IMR-90 (cell line): ENCODE results near the gene EXOC6B. TPM values are rescaled to one million over a fixed set of nuclear protein-coding genes. Genes with fewer than 3 reads are reported as not detected.

Experiments
- ATAC-seq: fragments of 200-7000 bp; cut with Tn5 transposase; 2 replicates; pipeline ENCODE4 v1.9.1; 2020; ENCODE audit warnings: low read depth, mild to moderate bottlenecking, moderate library complexity
- BruUV-seq: library from RNA; stranded (reverse); fragments of 400-500 nt; replicated peaks from 2 replicates; lab custom pipeline; 2021; lab: Mats Ljungman, UMichigan
- CTCF ChIA-PET: fragments of 300-600 bp; formaldehyde crosslinking; extraction: SDS; loops from one replicate; lab custom pipeline; 2021; ENCODE audit warnings: antibody characterized with exemption; lab: Yijun Ruan, JAX
- POLR2A ChIA-PET: fragments of 300-600 bp; sonication (Branson Sonifier 250); formaldehyde crosslinking; loops from one replicate; lab custom pipeline; 2022; ENCODE audit warnings: antibody characterized with exemption; ENCODE audit not compliant: unreplicated experiment; lab: Charles Lee
- DNase-seq: peaks from one replicate; pipeline ENCODE4 v3.0.0; 2013
- H2AFZ ChIP-seq: replicated peaks from 2 replicates; pipeline ENCODE3; 2013; ENCODE audit warnings: low read length, mild to moderate bottlenecking; ENCODE audit not compliant: poor library complexity
- H2AK5ac ChIP-seq: 2 replicates; pipeline ENCODE4 v1.6.1; 2013; ENCODE audit warnings: low read depth, low read length, inconsistent platforms
- H2AK9ac ChIP-seq: replicated peaks from 2 replicates; pipeline ENCODE3; 2013; ENCODE audit warnings: mild to moderate bottlenecking, low read depth, low read length, moderate library complexity; ENCODE audit not compliant: poor library complexity
- H2BK120ac ChIP-seq: 2 replicates; pipeline ENCODE4 v1.6.1; 2013; ENCODE audit warnings: low read depth, low read length, inconsistent platforms
- H2BK15ac ChIP-seq: 3 replicates; pipeline ENCODE4 v1.6.1; 2013; ENCODE audit warnings: low read depth, low read length, inconsistent platforms
- H2BK20ac ChIP-seq: 2 replicates; pipeline ENCODE4 v1.6.1; 2013; ENCODE audit warnings: low read depth, mild to moderate bottlenecking, inconsistent platforms, low read length, moderate library complexity
- H2BK5ac ChIP-seq: 2 replicates; pipeline ENCODE4 v1.6.1; 2013; ENCODE audit warnings: mild to moderate bottlenecking, low read depth, low read length, inconsistent platforms; ENCODE audit not compliant: poor library complexity, severe bottlenecking
- H3K14ac ChIP-seq: replicated peaks from 2 replicates; pipeline ENCODE4 v1.6.1; 2013; ENCODE audit warnings: low read depth, low read length, inconsistent platforms
- H3K18ac ChIP-seq: 2 replicates; pipeline ENCODE4 v1.6.1; 2013; ENCODE audit warnings: low read depth, low read length, control low read depth
- H3K23ac ChIP-seq: 2 replicates; pipeline ENCODE4 v1.6.1; 2013; ENCODE audit warnings: low read depth, low read length, inconsistent platforms
- H3K27ac ChIP-seq: 2 replicates; pipeline ENCODE4 v1.5.1; 2013; ENCODE audit warnings: mild to moderate bottlenecking, control low read depth, low read length; ENCODE audit not compliant: insufficient read depth
- H3K27me3 ChIP-seq: 2 replicates; pipeline ENCODE4 v1.6.1; 2013; ENCODE audit warnings: low read length; ENCODE audit not compliant: control insufficient read depth, insufficient read depth
- H3K36me3 ChIP-seq: 2 replicates; pipeline ENCODE4 v1.6.1; 2013; ENCODE audit warnings: low read length, mixed read lengths; ENCODE audit not compliant: control insufficient read depth, insufficient read depth
- H3K4ac ChIP-seq: 2 replicates; pipeline ENCODE4 v1.6.1; 2013; ENCODE audit warnings: low read depth, low read length, inconsistent platforms
- H3K4me1 ChIP-seq: 2 replicates; pipeline ENCODE4 v1.6.1; 2013; ENCODE audit warnings: low read length, mixed read lengths; ENCODE audit not compliant: control insufficient read depth, insufficient read depth
- H3K4me2 ChIP-seq: 2 replicates; pipeline ENCODE4 v1.6.1; 2013; ENCODE audit warnings: low read depth, mild to moderate bottlenecking, control low read depth, low read length, moderate library complexity
- H3K4me3 ChIP-seq: 2 replicates; pipeline ENCODE4 v1.5.1; 2013; ENCODE audit warnings: low read depth, mild to moderate bottlenecking, control low read depth, low read length, moderate library complexity; ENCODE audit not compliant: insufficient read depth
- H3K56ac ChIP-seq: 2 replicates; pipeline ENCODE4 v1.6.1; 2013; ENCODE audit warnings: low read length, inconsistent platforms; ENCODE audit not compliant: insufficient read depth; ENCODE audit errors: extremely low read depth
- H3K79me1 ChIP-seq, 2 experiments: 2 replicates each; pipeline ENCODE4 v1.6.1; 2013; ENCODE audit warnings: low read length in 2 of 2, inconsistent platforms in 1 of 2, low read depth in 1 of 2
- H3K9ac ChIP-seq: 2 replicates; pipeline ENCODE4 v1.6.1; 2013; ENCODE audit warnings: low read depth, low read length, control low read depth
- H3K9me1 ChIP-seq: 2 replicates; pipeline ENCODE4 v1.6.1; 2013; ENCODE audit warnings: low read length, inconsistent platforms; ENCODE audit not compliant: insufficient read depth
- H3K9me3 ChIP-seq: 2 replicates; pipeline ENCODE4 v1.6.1; 2013; ENCODE audit warnings: low read length; ENCODE audit not compliant: control insufficient read depth, insufficient read depth
- H4K20me1 ChIP-seq: 2 replicates; pipeline ENCODE4 v1.6.1; 2013; ENCODE audit warnings: low read length, inconsistent platforms; ENCODE audit not compliant: insufficient read depth
- H4K5ac ChIP-seq: 2 replicates; pipeline ENCODE4 v1.6.1; 2013; ENCODE audit warnings: mild to moderate bottlenecking, low read depth, low read length, control low read depth
- H4K8ac ChIP-seq, 2 experiments: 2 replicates each; pipeline ENCODE4 v1.6.1; 2013; ENCODE audit warnings: low read depth in 2 of 2, low read length in 2 of 2, control low read depth in 1 of 2, inconsistent platforms in 1 of 2
- H4K91ac ChIP-seq: 2 replicates; pipeline ENCODE4 v1.6.1; 2013; ENCODE audit warnings: low read depth, low read length, inconsistent platforms; ENCODE audit not compliant: insufficient read depth
- FOS ChIP-seq: fragments of 150-350 bp; IDR thresholded peaks from 2 replicates; pipeline ENCODE4 v1.6.1; 2016; ENCODE audit warnings: low read depth, low read length
- MXI1 ChIP-seq: IDR thresholded peaks from 2 replicates; pipeline ENCODE4 v1.6.1; 2012; ENCODE audit warnings: low read depth, mild to moderate bottlenecking, low read length, moderate library complexity, borderline replicate concordance
- NFE2L2 ChIP-seq: fragments of 150-350 bp; IDR thresholded peaks from 2 replicates; pipeline ENCODE4 v1.6.1; 2016; ENCODE audit warnings: low read depth, mild to moderate bottlenecking, low read length
- POLR2A ChIP-seq: IDR thresholded peaks from 2 replicates; pipeline ENCODE4 v1.6.1; 2012; ENCODE audit warnings: mild to moderate bottlenecking, low read depth, low read length
- RCOR1 ChIP-seq: IDR thresholded peaks from 2 replicates; pipeline ENCODE4 v1.6.1; 2012; ENCODE audit warnings: mild to moderate bottlenecking, low read length, improper control_type of control experiment; ENCODE audit not compliant: insufficient replicate concordance
- RFX5 ChIP-seq: IDR thresholded peaks from 2 replicates; pipeline ENCODE4 v1.8.0; 2012; ENCODE audit warnings: low read depth, mild to moderate bottlenecking, low read length, moderate library complexity
- WGBS, 2 experiments: methylation state at CpG; one replicate each; pipeline versions ENCODE4 v1.1.5 to v1.1.7; 2013; ENCODE audit warnings: missing lambda C conversion rate in 2 of 2; ENCODE audit not compliant: insufficient read length in 1 of 2; ENCODE audit errors: extremely low coverage in 2 of 2; 5-methylcytosine and 5-hydroxymethylcytosine counted together
- dilution Hi-C: fragments of 300-500 bp; cut with HindIII; formaldehyde crosslinking; loops from one replicate; pipeline ENCODE4 v1.14.3; 2018; ENCODE audit warnings: low sequenced_read_pairs; ENCODE audit not compliant: unreplicated experiment
- in situ Hi-C: fragments of 300-500 bp; cut with MboI; formaldehyde crosslinking; loops from 3 replicates; pipeline ENCODE4 v1.14.3; 2019; ENCODE audit warnings: low sequenced_read_pairs, inconsistent platforms, mixed read lengths
- intact Hi-C: fragments of 100-400 bp; cut with micrococcal nuclease; formaldehyde crosslinking; loops from 2 replicates; pipeline ENCODE4 v1.10.0; 2022
- polyA plus RNA-seq, 3 experiments: library from polyadenylated mRNA; depleted of rRNA; stranded (reverse); fragments of >200 nt; gene quantifications; 2 replicates each; pipeline ENCODE4 v1.2.3, GENCODE V29; 2012; ENCODE audit warnings: low replicate concordance in 1 of 3
- total RNA-seq: library from RNA; depleted of rRNA; stranded (reverse); fragments of >200 nt; gene quantifications from 2 replicates; pipeline ENCODE4 v1.2.3, GENCODE V29; 2012
- TF ChIP-seq, protein P1 (sequence below): fragments of 150-350 bp; IDR thresholded peaks from 2 replicates; pipeline ENCODE4 v1.6.1; 2016; ENCODE audit warnings: low read depth, mild to moderate bottlenecking, low read length, moderate library complexity, borderline replicate concordance
- TF ChIP-seq, protein P2 (sequence below): fragments of 150-350 bp; IDR thresholded peaks from 2 replicates; pipeline ENCODE4 v1.6.1; 2017; ENCODE audit warnings: mild to moderate bottlenecking, antibody characterized with exemption, low read length, low read depth

Gene EXOC6B
- total and polyA plus RNA-seq, 2 of the 4 experiments (the other 2 are of a cell fraction), result 10.2 to 29.4 TPM

DNA sequence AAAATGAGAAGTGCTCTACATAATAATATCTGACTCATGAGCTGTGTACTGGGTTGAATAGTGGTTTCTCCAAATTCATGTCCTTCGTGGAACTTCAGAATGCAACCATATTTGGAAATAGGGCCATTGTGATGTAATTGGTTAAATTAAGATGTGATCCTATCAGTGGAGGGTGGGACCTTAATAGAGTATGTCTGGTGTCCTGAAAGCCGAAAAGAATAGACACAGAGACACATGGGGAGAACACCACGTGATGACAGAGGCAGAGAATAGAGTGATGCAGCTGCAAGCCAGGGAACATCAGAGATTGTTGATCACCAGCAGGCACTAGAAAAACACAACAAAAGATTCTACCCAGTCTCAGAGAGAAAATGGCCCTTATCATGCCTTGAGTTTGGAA lies 310.1 kb downstream of the EXOC6B start:
- H2AK9ac ChIP-seq, result no peak overlapping the region
- H3K18ac ChIP-seq, result no peak overlapping the region
- no peaks in the 10 kb centered on the region for H3K4me1 ChIP-seq
- CTCF ChIA-PET, result no interaction called here
- H3K36me3 ChIP-seq, result no peaks in the 10 kb centered on the region
- H3K79me1 ChIP-seq, result no peaks in the 10 kb centered on the region; a peak in 1 of 4 replicates
- BruUV-seq, result no TSS peak
- intact Hi-C loops (no loop called here), in situ Hi-C loops (no loop called here), dilution Hi-C loops (no loop called here)
- no peak overlapping the region for H4K5ac ChIP-seq
- H3K27ac ChIP-seq, result no peak overlapping the region
- H3K27me3 ChIP-seq, result no peaks in the 10 kb centered on the region
- no peak for ATAC-seq
- no peak overlapping the region for H3K56ac ChIP-seq
- no peak overlapping the region for H2AK5ac ChIP-seq
- H3K4me2 ChIP-seq, result no peak overlapping the region
- no peak overlapping the region for H3K23ac ChIP-seq
- no peaks in the 10 kb centered on the region for H4K20me1 ChIP-seq
- H2BK20ac ChIP-seq, result no peak overlapping the region
- no peak overlapping the region for H3K4me3 ChIP-seq
- no peak overlapping the region for H4K8ac ChIP-seq
- H3K9me3 ChIP-seq, result no peaks in the 10 kb centered on the region
- TF ChIP-seq RCOR1 (no peak), NFE2L2 (no peak), POLR2A (no peak), MXI1 (no peak), FOS (no peak), RFX5 (no peak)
- TF ChIP-seq, protein P1, sequence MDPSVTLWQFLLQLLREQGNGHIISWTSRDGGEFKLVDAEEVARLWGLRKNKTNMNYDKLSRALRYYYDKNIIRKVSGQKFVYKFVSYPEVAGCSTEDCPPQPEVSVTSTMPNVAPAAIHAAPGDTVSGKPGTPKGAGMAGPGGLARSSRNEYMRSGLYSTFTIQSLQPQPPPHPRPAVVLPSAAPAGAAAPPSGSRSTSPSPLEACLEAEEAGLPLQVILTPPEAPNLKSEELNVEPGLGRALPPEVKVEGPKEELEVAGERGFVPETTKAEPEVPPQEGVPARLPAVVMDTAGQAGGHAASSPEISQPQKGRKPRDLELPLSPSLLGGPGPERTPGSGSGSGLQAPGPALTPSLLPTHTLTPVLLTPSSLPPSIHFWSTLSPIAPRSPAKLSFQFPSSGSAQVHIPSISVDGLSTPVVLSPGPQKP, result no peak
- TF ChIP-seq, protein P2, sequence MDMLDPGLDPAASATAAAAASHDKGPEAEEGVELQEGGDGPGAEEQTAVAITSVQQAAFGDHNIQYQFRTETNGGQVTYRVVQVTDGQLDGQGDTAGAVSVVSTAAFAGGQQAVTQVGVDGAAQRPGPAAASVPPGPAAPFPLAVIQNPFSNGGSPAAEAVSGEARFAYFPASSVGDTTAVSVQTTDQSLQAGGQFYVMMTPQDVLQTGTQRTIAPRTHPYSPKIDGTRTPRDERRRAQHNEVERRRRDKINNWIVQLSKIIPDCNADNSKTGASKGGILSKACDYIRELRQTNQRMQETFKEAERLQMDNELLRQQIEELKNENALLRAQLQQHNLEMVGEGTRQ, result no peak
- DNase-seq, result no peak
- H3K4ac ChIP-seq, result no peak overlapping the region
- H2BK15ac ChIP-seq, result no peak overlapping the region
- H4K91ac ChIP-seq, result no peak overlapping the region
- POLR2A ChIA-PET, result no interaction called here
- H3K9me1 ChIP-seq, result no peaks in the 10 kb centered on the region
- WGBS, 2 experiments, result 100% methylated on average over 1 of the region's 3 CpGs; no CpG with 5 or more reads in 1 of the 2 experiments
- no peak overlapping the region for H3K14ac ChIP-seq
- H2BK120ac ChIP-seq, result no peak overlapping the region
- H3K9ac ChIP-seq, result no peak overlapping the region
- no peak overlapping the region for H2BK5ac ChIP-seq
- no peak overlapping the region for H2AFZ ChIP-seq
